Measurements from ENCODE around the gene ODAD2.

Gene ODAD2

GRCh38 chr10:27998954-27999275, at the start of gene ODAD2:
ODAD2 (minus strand) TSS chr10:27999079; CDS start chr10:27995142, 3,937 bp downstream.
- H3K27ac ChIP-seq = peak within 1 kb of the TSS; percentile 49; the same call in 1 of the 2 replicates
- no peak for TF ChIP-seq CTCF (conservative IDR thresholded peaks at IDR 0.05)

GRCh38 chr10:28047061-28047460, 48.2 kb upstream of the ODAD2 start:
- no peak for TF ChIP-seq CTCF (conservative IDR thresholded peaks at IDR 0.05)
- no peak overlapping the region for H3K27ac ChIP-seq

GRCh38 chr10:28046579-28046978, 47.7 kb upstream of the ODAD2 start:
- H3K27ac ChIP-seq = no peak overlapping the region
- TF ChIP-seq CTCF (conservative IDR thresholded peaks at IDR 0.05) = no peak

GRCh38 chr10:28043941-28044340, 45.1 kb upstream of the ODAD2 start:
- no peak overlapping the region for H3K27ac ChIP-seq
- TF ChIP-seq CTCF (conservative IDR thresholded peaks at IDR 0.05) = no peak

- H3K27ac ChIP-seq = no peak overlapping the region
- no peak for TF ChIP-seq CTCF (conservative IDR thresholded peaks at IDR 0.05)
Observed at GRCh38 chr10:28036587-28036986, 37.7 kb upstream of the ODAD2 start.

GRCh38 chr10:28020993-28021982, 22.4 kb upstream of the ODAD2 start:
- no peak overlapping the region for H3K27ac ChIP-seq
- TF ChIP-seq CTCF (conservative IDR thresholded peaks at IDR 0.05) = no peak

- no peak for TF ChIP-seq CTCF (conservative IDR thresholded peaks at IDR 0.05)
- no peak overlapping the region for H3K27ac ChIP-seq
Observed at GRCh38 chr10:28020080-28020860, 21.4 kb upstream of the ODAD2 start.

All from VCaP (cell line).